ENCODE results near the gene GBF1.

GBF1 gene

DNA sequence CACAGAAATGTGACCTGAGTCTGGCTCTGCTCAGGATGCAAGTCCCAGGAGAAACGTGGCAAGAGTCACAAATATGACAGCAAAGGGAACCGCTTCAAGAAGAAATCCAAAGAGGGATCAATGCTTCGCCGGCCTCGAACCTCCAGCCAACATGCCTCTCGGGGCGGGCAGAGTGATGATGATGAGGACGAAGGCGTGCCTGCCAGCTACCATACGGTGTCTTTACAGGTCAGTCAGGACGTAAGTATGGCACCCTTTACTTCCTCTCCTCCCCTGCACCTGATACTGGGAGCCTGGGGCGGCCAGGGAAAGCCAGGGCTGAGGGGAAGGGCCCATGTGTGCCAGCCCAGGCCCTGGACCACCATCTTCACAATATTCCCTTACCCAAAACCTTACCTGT lies 131.6 kb downstream of the GBF1 start:
- no peak overlapping the region for H2AFZ ChIP-seq (ENCODE audit: low read depth, low read length)
- no peak overlapping the region for H3K4me3 ChIP-seq (ENCODE audit: low read length)
- no peaks in the 10 kb centered on the region for H3K27me3 ChIP-seq (ENCODE audit: low read depth, low read length)
- no peak overlapping the region for H3K4me2 ChIP-seq (ENCODE audit: low read length)
- H3K9ac ChIP-seq (ENCODE audit: low read length), result no peak overlapping the region
- peaks cover 5% of the 10 kb centered on the region for H3K36me3 ChIP-seq (replicated peaks; ENCODE audit: low read depth, low read length)
- no peaks in the 10 kb centered on the region for H3K9me3 ChIP-seq (ENCODE audit: insufficient read depth, low read length)
- H3K4me1 ChIP-seq (ENCODE audit: low read length), result no peaks in the 10 kb centered on the region
- no peaks in the 10 kb centered on the region for H4K20me1 ChIP-seq (ENCODE audit: insufficient read depth, low read length)
- no peak overlapping the region for H3K27ac ChIP-seq (ENCODE audit: low read length)
- no peaks in the 10 kb centered on the region for H3K79me2 ChIP-seq (ENCODE audit: low read length)
- TF ChIP-seq EZH2phosphoT487 (IDR thresholded peaks at IDR 0.05; ENCODE audit: low read depth) (no peak), CTCF (IDR thresholded peaks at IDR 0.05; ENCODE audit: low read depth, low read length) (no peak)

DNA sequence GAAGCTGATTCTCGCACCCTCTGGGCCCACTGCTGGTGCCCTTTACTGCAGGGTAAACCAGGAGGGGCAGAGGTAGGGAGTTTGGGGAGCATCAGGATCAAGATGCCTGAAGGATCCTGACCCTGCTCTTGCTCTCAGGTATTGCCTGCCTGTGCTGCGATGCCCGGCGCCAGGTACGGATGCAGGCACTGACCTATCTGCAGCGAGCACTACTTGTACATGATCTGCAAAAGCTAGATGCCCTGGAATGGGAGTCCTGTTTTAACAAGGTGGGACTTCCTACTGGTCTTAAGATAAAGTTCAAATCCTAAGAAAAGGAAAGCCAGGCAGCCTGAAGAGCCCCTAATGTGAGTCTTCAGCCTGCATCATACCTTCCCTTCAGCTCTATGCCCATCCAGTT lies 134.1 kb downstream of the GBF1 start:
- Histone ChIP-seq H3K27ac (ENCODE audit: low read length) (no peak overlapping the region), H3K4me2 (ENCODE audit: low read length) (no peak overlapping the region), H3K36me3 (replicated peaks; ENCODE audit: low read depth, low read length) (peaks cover 13% of the 10 kb centered on the region), H2AFZ (ENCODE audit: low read depth, low read length) (no peak overlapping the region), H3K9ac (ENCODE audit: low read length) (no peak overlapping the region), H3K27me3 (ENCODE audit: low read depth, low read length) (no peaks in the 10 kb centered on the region), H4K20me1 (ENCODE audit: insufficient read depth, low read length) (no peaks in the 10 kb centered on the region), H3K4me3 (ENCODE audit: low read length) (no peak overlapping the region), H3K79me2 (ENCODE audit: low read length) (no peaks in the 10 kb centered on the region), H3K9me3 (ENCODE audit: insufficient read depth, low read length) (no peaks in the 10 kb centered on the region), H3K4me1 (ENCODE audit: low read length) (peaks cover 2% of the 10 kb centered on the region; the same call in 1 of the 2 replicates)
- no peak for TF ChIP-seq CTCF (IDR thresholded peaks at IDR 0.05; ENCODE audit: low read depth, low read length)

GRCh38 chr10:102381983-102382382 lies 136.7 kb downstream of the GBF1 start:
- Histone ChIP-seq H3K27me3 (ENCODE audit: low read depth, low read length) (no peaks in the 10 kb centered on the region), H2AFZ (ENCODE audit: low read depth, low read length) (no peak overlapping the region)

GRCh38 chr10:102382871-102383270 lies 137.5 kb downstream of the GBF1 start:
- Histone ChIP-seq H4K20me1 (ENCODE audit: insufficient read depth, low read length) (no peaks in the 10 kb centered on the region), H3K27me3 (ENCODE audit: low read depth, low read length) (no peaks in the 10 kb centered on the region)

More at GRCh38 chr10:102381983-102382382, 136.7 kb downstream of the GBF1 start:
- H3K4me1 ChIP-seq (ENCODE audit: low read length), result peaks cover 12% of the 10 kb centered on the region
- H4K20me1 ChIP-seq (ENCODE audit: insufficient read depth, low read length), result no peaks in the 10 kb centered on the region
- no peak overlapping the region for H3K27ac ChIP-seq (ENCODE audit: low read length)
- TF ChIP-seq CTCF (IDR thresholded peaks at IDR 0.05; ENCODE audit: low read depth, low read length) (no peak), EZH2phosphoT487 (IDR thresholded peaks at IDR 0.05; ENCODE audit: low read depth) (no peak)
- no peaks in the 10 kb centered on the region for H3K79me2 ChIP-seq (ENCODE audit: low read length)
- no peak overlapping the region for H3K9ac ChIP-seq (ENCODE audit: low read length)
- no peak overlapping the region for H3K4me2 ChIP-seq (ENCODE audit: low read length)
- H3K4me3 ChIP-seq (ENCODE audit: low read length), result no peak overlapping the region
- H3K9me3 ChIP-seq (ENCODE audit: insufficient read depth, low read length), result no peaks in the 10 kb centered on the region
- peaks cover 11% of the 10 kb centered on the region for H3K36me3 ChIP-seq (replicated peaks; ENCODE audit: low read depth, low read length)

More at GRCh38 chr10:102382871-102383270, 137.5 kb downstream of the GBF1 start:
- H3K4me2 ChIP-seq (ENCODE audit: low read length), result no peak overlapping the region
- peaks cover 11% of the 10 kb centered on the region for H3K36me3 ChIP-seq (replicated peaks; ENCODE audit: low read depth, low read length)
- H3K9me3 ChIP-seq (ENCODE audit: insufficient read depth, low read length), result no peaks in the 10 kb centered on the region
- no peak overlapping the region for H2AFZ ChIP-seq (ENCODE audit: low read depth, low read length)
- H3K9ac ChIP-seq (ENCODE audit: low read length), result no peak overlapping the region
- TF ChIP-seq EZH2phosphoT487 (IDR thresholded peaks at IDR 0.05; ENCODE audit: low read depth), result no peak
- TF ChIP-seq CTCF (IDR thresholded peaks at IDR 0.05; ENCODE audit: low read depth, low read length), result no peak
- H3K27ac ChIP-seq (ENCODE audit: low read length), result no peak overlapping the region
- peaks cover 12% of the 10 kb centered on the region for H3K4me1 ChIP-seq (ENCODE audit: low read length)
- H3K79me2 ChIP-seq (ENCODE audit: low read length), result no peaks in the 10 kb centered on the region
- H3K4me3 ChIP-seq (ENCODE audit: low read length), result no peak overlapping the region
